ENCODE measurements around the gene RGL2. TPM values are rescaled to one million over a fixed set of nuclear protein-coding genes. Genes with fewer than 3 reads are reported as not detected.

The RGL2 gene
- total RNA-seq, 2 experiments from 2014 or later, result 34.7 to 49.9 TPM

- ATAC-seq, result no peak
- peak overlapping the region; percentile 98 for H3K27ac Mint-ChIP-seq
- H3K36me3 Mint-ChIP-seq, result peaks cover 30% of the 10 kb centered on the region
- no peak for DNase-seq
- no peaks in the 10 kb centered on the region for H3K9me3 Mint-ChIP-seq (ENCODE audit: low read depth)
- no peaks in the 10 kb centered on the region for H3K27me3 Mint-ChIP-seq
- H3K4me1 Mint-ChIP-seq, result peaks cover 44% of the 10 kb centered on the region
- CTCF ChIA-PET, result interaction anchor here (0.8 to 1.8 kb wide), 3 partner anchors 56 to 297 kb away, joined by 4 to 5 read pairs (median 4); partner anchors contain the start of gene ITPR3
- peak overlapping the region; percentile 94 for H3K4me3 Mint-ChIP-seq
These were observed 25.4 kb upstream of the RGL2 start for GRCh38 chr6:33324125-33324524.

GRCh38 chr6:33323623-33323948 lies 24.8 kb upstream of the RGL2 start:
- peaks cover 49% of the 10 kb centered on the region for H3K4me1 Mint-ChIP-seq
- CTCF ChIA-PET, result interaction anchor here (0.8 to 1.8 kb wide), 3 partner anchors 56 to 298 kb away, joined by 4 to 5 read pairs (median 4); partner anchors contain the start of gene ITPR3

GRCh38 chr6:33321227-33321626 lies 22.5 kb upstream of the RGL2 start:
- CTCF ChIA-PET, result interaction anchor here (1.0 kb wide), 1 partner anchor 105 kb away, joined by 3 read pairs; no protein-coding TSS in a partner anchor
- Mint-ChIP-seq H3K4me1 (peaks cover 66% of the 10 kb centered on the region), H3K27me3 (no peaks in the 10 kb centered on the region), H3K4me3 (peak overlapping the region; percentile 94), H3K36me3 (peaks cover 42% of the 10 kb centered on the region), H3K27ac (peak overlapping the region; percentile 98), H3K9me3 (ENCODE audit: low read depth) (no peaks in the 10 kb centered on the region)
- no peak for DNase-seq
- ATAC-seq, result no peak

More at GRCh38 chr6:33323623-33323948, 24.8 kb upstream of the RGL2 start:
- no peaks in the 10 kb centered on the region for H3K9me3 Mint-ChIP-seq (ENCODE audit: low read depth)
- no peaks in the 10 kb centered on the region for H3K27me3 Mint-ChIP-seq
- peak overlapping the region; percentile 98 for H3K27ac Mint-ChIP-seq
- DNase-seq, result no peak
- H3K4me3 Mint-ChIP-seq, result peak overlapping the region; percentile 94
- ATAC-seq, result no peak
- H3K36me3 Mint-ChIP-seq, result peaks cover 35% of the 10 kb centered on the region

DNA sequence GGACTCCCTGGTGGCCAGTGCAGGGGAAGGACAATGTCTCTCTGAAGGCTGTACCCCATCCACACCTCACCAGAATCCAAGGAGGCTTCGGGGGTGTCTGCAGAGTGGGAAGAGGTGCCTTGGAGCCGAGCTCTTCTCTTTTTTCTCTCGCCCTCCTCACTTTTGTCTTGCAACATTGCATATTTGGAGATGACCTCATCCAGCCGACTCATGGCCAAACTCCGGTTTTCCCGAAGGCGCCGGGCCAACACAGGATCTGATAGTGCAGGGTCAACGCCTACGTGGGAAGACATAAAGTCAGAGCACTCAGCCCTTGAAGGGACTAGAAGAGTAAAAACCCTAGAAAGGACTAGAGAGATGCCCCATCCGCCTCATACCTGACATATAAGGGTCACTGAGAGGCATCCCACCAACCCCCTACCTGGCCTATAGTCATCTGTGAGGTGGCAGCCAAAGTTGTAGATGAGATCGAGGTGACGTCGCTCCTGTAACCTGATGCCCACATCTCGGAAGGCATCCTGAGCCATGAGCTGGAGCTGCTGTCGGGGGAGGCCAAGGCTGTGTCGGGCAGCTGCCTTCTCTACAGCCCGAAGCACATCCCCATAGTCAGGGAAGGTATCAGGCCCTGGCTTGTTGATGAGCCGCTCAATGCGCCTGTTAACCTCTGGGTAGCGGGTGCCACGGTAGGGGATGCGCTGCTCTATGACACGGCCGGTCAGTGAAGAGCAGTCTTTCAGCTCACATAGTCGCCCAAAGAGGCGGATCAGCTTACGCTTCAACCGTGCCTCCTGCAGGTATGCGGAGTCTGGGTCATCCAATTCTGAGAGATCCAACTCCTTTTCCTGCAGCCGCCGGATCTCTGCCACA lies 21.8 kb upstream of the RGL2 start:
- CTCF ChIA-PET, result interaction anchor here (1.0 to 1.4 kb wide), 2 partner anchors 31 to 106 kb away, joined by 3 read pairs; partner anchors contain the start of gene PFDN6
- peak overlapping the region; percentile 94 for H3K4me3 Mint-ChIP-seq
- peak overlapping the region; percentile 61 for H3K27ac Mint-ChIP-seq
- H3K36me3 Mint-ChIP-seq, result peaks cover 42% of the 10 kb centered on the region
- no peak for DNase-seq
- no peak for ATAC-seq
- H3K27me3 Mint-ChIP-seq, result no peaks in the 10 kb centered on the region
- H3K9me3 Mint-ChIP-seq (ENCODE audit: low read depth), result no peaks in the 10 kb centered on the region
- H3K4me1 Mint-ChIP-seq, result peaks cover 70% of the 10 kb centered on the region

- Mint-ChIP-seq H3K36me3 (peaks cover 42% of the 10 kb centered on the region), H3K27ac (peak overlapping the region; percentile 33), H3K4me1 (peaks cover 77% of the 10 kb centered on the region), H3K27me3 (no peaks in the 10 kb centered on the region), H3K4me3 (no peak overlapping the region), H3K9me3 (ENCODE audit: low read depth) (no peaks in the 10 kb centered on the region)
- ATAC-seq (no peak), DNase-seq (no peak)
- CTCF ChIA-PET, result interaction anchor here (0.5 to 3.5 kb wide), 3 partner anchors 11 to 30 kb away, joined by 3 to 21 read pairs (median 3); partner anchors contain the start of gene PFDN6
These were observed 21.2 kb upstream of the RGL2 start for GRCh38 chr6:33319939-33320314.

- Mint-ChIP-seq H3K4me3 (peak overlapping the region; percentile 90), H3K36me3 (peaks cover 42% of the 10 kb centered on the region), H3K27me3 (no peaks in the 10 kb centered on the region), H3K4me1 (peaks cover 74% of the 10 kb centered on the region), H3K27ac (peak overlapping the region; percentile 91), H3K9me3 (ENCODE audit: low read depth) (no peaks in the 10 kb centered on the region)
- ATAC-seq (no peak), DNase-seq (no peak)
- CTCF ChIA-PET, result interaction anchor here (0.8 to 3.5 kb wide), 6 partner anchors 19 to 100 kb away, joined by 3 to 21 read pairs (median 5); partner anchors contain the start of genes CUTA, PFDN6, RGL2 and WDR46
These were observed 19.8 kb upstream of the RGL2 start for GRCh38 chr6:33318426-33319073.

DNA sequence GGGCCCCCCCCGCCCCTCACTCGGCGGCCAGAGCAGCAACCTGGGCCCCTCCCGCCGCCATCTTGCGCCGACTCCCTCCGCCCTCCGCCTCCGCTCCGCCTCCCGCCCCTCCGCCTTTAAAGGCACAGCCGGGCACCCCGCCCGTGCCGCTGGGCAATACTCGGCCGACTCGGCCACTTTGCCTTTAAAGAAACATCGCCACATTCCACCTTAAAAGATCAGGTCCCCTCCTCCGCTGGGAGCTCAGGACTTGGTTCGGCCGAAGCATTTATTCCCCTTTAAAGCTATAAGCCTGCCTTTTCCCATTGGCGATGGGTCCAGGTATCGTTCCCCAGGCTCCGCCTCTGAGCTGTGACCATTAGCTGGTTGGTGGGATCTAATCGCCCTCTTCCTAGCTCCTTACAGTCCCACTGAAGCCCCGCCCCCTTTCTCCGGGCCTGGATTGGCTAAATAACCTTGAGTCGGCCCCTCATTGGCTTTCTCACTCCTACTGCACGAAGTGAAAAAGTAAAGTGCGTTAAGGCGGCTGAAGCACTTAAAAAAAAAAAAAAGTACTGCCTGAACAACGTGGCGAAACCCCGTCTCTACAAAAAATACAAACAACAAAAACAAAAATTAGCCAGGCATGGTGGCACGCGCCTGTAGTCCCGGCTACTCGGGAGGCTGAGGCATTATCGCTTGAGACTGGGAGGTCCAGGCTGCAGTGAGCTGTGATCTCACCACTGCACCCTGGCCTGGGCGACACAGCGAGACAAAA lies 19.1 kb upstream of the RGL2 start, which contains the start of gene ZBTB22:
Gene ZBTB22, minus strand, starts transcription at position 76 of the 757 bp plus-strand sequence. CDS start 828 bp downstream, outside the sequence.
- Mint-ChIP-seq H3K9me3 (ENCODE audit: low read depth) (no peaks in the 10 kb centered on the region), H3K4me3 (peak within 1 kb of the TSS; percentile 90), H3K36me3 (peaks cover 42% of the 10 kb centered on the region), H3K27ac (peak within 1 kb of the TSS; percentile 91), H3K4me1 (peaks cover 72% of the 10 kb centered on the region), H3K27me3 (no peaks in the 10 kb centered on the region)
- CTCF ChIA-PET, result interaction anchor here (0.7 to 3.5 kb wide), 10 partner anchors 14 to 1328 kb away, joined by 3 to 21 read pairs (median 4); partner anchors contain the start of genes B3GALT4, CUTA, PFDN6 and RGL2
- ATAC-seq (peak; percentile 71), DNase-seq (peak; percentile 98)

- H3K4me3 Mint-ChIP-seq, result peak overlapping the region; percentile 90
- no peaks in the 10 kb centered on the region for H3K27me3 Mint-ChIP-seq
- ATAC-seq (no peak), DNase-seq (no peak)
- CTCF ChIA-PET, result interaction anchor here (0.6 to 3.5 kb wide), 8 partner anchors 15 to 1108 kb away, joined by 3 to 21 read pairs (median 6); partner anchors contain the start of genes B3GALT4, PFDN6, RGL2 and RPS18
- H3K9me3 Mint-ChIP-seq (ENCODE audit: low read depth), result no peaks in the 10 kb centered on the region
- peaks cover 76% of the 10 kb centered on the region for H3K4me1 Mint-ChIP-seq
- H3K27ac Mint-ChIP-seq, result peak overlapping the region; percentile 70
- H3K36me3 Mint-ChIP-seq, result peaks cover 44% of the 10 kb centered on the region
These were observed 18.6 kb upstream of the RGL2 start for GRCh38 chr6:33317419-33317668.

DNA sequence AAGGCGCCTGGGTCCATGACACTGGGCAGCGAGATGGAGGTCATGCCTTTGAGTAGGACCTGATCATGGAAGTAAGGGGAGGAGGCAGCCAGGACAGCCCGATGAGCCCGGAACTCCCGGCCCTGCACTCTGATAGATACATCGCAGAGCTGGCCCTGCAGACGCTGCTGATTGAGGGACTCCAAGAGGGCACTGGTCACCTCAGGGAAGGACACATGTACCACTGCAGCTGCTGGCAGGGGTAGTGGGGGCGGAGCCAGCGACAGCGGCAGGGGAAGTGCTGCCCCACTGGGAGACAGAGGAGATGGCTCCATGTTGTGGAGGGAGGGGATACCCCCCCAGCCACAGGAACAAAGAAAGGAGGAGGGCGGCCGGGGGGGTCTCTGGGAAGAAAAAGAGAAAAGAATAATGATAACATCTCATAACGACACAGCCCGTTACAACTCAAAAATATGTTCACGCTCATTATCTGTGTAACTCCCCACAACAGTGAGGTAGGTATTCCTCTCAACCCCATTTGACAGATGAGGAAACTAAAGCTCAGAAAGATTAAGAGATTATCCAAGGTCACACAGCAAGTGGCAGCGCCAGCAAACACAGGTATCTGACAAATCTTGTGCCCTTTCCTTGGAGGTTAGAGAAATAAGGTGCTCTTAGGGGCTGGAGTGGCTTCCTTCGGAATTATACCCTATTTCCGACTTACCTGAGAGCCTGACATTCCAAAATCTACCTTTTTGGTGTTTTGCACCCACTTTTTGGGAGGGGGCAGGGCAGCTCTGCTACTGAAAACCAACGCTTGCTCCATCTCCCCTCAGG lies 18.1 kb upstream of the RGL2 start:
- H3K27ac Mint-ChIP-seq, result peak overlapping the region; percentile 70
- H3K27me3 Mint-ChIP-seq, result no peaks in the 10 kb centered on the region
- CTCF ChIA-PET, result interaction anchor here (0.6 to 3.5 kb wide), 7 partner anchors 15 to 1108 kb away, joined by 3 to 21 read pairs (median 7); partner anchors contain the start of genes B3GALT4, PFDN6, RGL2 and RPS18
- ATAC-seq (no peak), DNase-seq (peak; percentile 50)
- H3K36me3 Mint-ChIP-seq, result peaks cover 44% of the 10 kb centered on the region
- H3K4me1 Mint-ChIP-seq, result peaks cover 77% of the 10 kb centered on the region
- H3K4me3 Mint-ChIP-seq, result peak overlapping the region; percentile 90
- no peaks in the 10 kb centered on the region for H3K9me3 Mint-ChIP-seq (ENCODE audit: low read depth)

- CTCF ChIA-PET, result no interaction called here
- H3K36me3 Mint-ChIP-seq, result peaks cover 42% of the 10 kb centered on the region
These were observed 17.3 kb upstream of the RGL2 start for GRCh38 chr6:33315793-33316602.

GRCh38 chr6:33314943-33315792 lies 16.4 kb upstream of the RGL2 start:
- CTCF ChIA-PET, result no interaction called here

More at GRCh38 chr6:33315793-33316602, 17.3 kb upstream of the RGL2 start:
- DNase-seq (no peak), ATAC-seq (no peak)
- no peak overlapping the region for H3K27ac Mint-ChIP-seq
- no peaks in the 10 kb centered on the region for H3K27me3 Mint-ChIP-seq
- no peaks in the 10 kb centered on the region for H3K9me3 Mint-ChIP-seq (ENCODE audit: low read depth)
- peaks cover 75% of the 10 kb centered on the region for H3K4me1 Mint-ChIP-seq
- peak overlapping the region; percentile 90 for H3K4me3 Mint-ChIP-seq

More at GRCh38 chr6:33314943-33315792, 16.4 kb upstream of the RGL2 start:
- ATAC-seq (no peak), DNase-seq (peak; percentile 45)
- H3K4me3 Mint-ChIP-seq, result peak overlapping the region; percentile 98
- H3K4me1 Mint-ChIP-seq, result peaks cover 70% of the 10 kb centered on the region
- H3K9me3 Mint-ChIP-seq (ENCODE audit: low read depth), result no peaks in the 10 kb centered on the region
- H3K27ac Mint-ChIP-seq, result peak overlapping the region; percentile 99
- no peaks in the 10 kb centered on the region for H3K27me3 Mint-ChIP-seq
- peaks cover 40% of the 10 kb centered on the region for H3K36me3 Mint-ChIP-seq
